GM21390 (cell line): Measurements from ENCODE around the gene HES6.

Experiments used
- ATAC-seq: cut with Tn5 transposase; IDR thresholded peaks from one replicate; pipeline ENCODE4 v1.9.1; 2021; ENCODE audit not compliant: unreplicated experiment

The HES6 gene

DNA sequence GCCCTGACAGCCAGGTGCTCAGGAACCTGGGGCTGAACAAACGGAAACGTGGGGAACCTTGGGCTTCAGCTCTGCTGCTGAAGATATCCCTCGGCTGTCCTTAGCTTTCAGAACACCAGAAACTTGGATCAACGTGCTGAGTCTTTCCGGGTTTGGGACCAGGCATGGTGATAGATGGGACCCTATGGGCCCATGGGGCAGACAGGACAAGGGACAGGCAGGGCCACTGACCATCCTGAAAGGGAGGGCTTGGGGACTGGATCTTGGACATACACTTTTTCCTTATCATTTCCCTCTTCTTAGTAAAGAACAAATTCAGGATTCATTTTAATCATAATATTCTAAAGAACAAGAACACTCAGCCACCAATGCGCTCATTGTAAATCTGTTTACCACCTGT is 16.3 kb upstream of the HES6 start:
- no peak for ATAC-seq

DNA sequence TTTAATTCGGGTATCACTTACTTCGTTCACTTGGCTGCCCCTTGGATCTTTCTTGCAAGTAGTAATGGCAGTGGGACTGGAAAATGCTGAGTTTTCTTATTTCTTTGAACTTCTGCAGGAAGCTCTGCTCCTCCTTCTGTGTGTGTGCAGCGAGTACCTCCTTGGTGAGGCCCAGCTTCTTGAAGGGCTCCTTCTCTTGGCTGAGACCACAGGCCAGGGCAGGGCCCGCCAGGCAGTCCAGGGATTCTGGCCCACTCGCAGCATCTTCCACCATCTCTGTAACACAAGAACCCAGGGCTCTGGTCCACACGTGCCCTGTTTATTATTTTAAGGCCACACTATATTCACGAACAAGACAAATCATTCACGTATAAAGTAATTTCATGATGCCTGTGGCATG is 15.8 kb upstream of the HES6 start:
- no peak for ATAC-seq

DNA sequence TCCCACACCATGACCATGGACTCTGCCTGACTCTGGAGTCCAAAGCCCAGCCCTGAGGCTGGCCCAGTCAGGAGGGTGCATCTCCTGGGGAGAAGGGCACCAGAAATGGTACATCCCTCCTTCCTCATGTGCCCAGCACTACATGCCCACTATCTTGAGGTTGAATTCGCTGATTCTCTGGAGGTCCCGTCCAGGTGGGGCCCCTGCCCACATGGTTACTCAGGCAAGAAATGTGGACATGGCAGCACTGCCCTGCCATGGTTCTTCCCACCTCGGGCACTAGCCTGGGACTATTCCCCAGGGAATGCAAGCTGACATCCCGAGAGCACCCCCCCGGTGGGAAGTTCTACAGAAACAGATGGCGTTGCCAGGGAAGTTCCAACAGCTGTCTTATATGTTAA is 15.3 kb upstream of the HES6 start:
- no peak for ATAC-seq

DNA sequence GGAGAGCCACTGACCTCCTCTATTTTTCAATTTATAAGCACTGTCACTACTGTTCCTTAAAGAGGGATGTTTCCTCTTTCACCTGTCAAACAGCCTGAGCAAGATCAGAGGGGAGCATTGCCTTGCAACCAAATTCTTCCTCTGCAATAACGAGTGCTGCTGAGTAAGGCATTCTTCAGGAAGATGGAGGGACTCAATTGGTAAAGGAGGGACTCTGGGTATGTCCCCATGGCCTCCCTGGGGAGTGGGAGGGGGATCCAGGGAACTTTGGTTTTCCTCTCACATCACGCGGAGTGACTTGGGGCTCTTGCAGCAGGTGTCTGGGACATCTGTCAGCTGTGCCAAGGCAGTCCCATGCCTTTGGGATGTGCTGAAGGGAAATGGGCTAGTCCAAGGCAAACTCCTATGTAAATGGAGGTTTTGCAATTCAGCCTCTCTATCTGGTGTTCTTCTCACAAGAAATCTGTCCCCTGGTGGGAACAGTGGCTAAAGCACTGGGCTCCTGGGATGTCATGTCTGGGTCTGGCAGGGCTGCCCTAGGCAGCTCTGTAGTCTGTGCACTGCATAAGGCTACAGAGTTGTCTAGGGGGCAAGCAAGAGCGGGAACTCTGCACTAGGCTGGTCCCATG is 14.4 kb upstream of the HES6 start:
- no peak for ATAC-seq

DNA sequence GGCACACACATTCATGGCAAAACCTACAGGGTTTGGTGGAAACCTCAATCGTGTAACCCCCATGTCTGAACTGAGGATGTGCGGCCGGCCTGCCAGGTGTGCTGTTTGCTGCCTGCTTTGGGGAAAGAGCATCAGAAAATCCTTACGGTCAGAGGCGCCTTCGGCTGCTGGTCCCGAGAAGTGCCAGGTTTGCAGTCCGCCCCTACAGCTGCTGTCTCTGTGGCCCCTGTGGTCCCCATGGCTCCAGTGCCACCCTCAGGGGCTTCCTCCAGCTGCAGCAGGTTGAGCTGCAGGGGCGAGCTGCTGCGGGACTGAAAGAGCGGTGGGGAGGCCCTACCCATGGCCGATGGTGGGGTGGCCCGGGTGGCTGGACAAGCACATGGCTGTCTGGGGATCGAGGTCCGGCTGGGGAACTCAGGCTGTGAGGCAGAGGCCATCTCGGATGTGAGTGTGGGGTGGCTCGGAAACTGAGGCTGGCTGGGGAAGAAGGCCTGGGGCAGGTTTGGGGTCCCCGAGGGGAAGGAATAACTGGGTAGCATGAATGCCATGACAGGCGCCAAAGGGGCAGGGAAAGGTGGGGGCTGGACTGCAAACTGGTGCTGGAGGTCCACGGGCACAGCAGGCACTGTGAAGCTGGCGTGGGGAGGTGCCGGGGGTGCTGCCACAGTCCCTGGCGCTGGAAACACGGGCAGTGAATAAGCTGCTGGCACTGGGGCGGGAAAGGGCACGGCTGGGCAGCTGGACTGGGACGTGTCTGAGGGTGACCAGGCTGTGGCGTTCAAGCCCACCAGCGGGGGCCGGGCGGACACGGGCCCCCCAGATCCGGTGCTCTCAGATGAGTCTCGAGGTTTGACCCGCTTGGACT is 13.2 kb upstream of the HES6 start:
- ATAC-seq, result no peak

DNA sequence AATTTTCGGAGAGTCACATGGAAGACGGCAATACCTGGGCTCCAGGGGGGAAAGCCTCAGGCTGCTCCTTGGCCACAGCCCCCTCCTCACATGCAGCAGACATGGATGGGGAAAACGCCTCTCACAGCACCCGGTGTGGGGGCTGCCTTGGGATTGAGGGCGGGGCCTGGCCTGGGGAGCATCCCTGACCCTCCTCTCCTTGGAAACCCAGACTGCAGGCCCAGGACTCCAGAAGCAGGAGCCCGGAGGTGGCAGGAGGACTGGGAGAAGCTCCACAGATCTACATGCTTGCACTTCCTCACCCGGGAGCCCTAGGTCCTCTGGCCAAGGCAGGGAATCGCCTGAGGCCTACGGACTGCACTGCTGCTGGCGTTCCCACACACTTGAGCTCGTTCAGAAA is 12.1 kb upstream of the HES6 start:
- no peak for ATAC-seq

DNA sequence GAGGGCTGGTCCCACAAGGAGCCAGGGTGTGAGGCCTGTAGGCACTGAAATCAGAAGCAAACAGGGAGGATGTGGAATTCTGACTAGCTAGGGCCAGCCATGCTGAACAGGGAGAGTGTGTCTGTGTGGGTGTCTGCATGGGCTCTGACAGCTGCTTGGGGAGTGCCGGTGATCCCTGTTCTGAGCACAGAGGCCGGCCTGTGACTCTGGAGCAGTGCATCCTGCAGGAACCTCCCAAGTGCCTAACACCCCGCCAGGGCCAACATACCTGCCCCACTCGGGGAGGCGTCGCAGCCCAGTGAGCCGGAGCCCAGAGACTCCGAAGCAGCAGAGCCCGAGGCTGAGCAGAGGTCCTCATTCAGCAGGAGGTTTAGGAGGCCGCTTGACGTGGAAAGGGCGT is 11.5 kb upstream of the HES6 start:
- ATAC-seq, result no peak

DNA sequence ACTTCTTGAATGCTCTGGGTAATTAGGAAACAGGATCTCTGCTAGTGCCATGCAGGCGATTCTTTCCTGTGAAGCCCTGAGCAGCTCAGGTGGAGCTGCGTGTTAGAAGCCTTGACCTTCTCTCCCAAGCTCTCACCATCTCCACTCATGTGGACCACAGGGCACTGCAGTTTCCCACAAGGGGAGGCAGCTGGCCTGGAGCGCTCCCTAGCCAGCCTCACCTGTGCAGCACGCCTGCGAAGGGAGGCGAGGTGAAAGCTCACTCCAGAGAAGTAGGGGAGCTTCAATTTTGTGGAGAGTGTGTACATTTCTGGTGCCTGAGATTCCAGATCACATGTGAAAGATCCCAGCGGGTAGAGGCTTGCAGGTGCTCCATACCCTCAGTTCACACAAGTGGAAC is 11.1 kb upstream of the HES6 start:
- ATAC-seq, result no peak

DNA sequence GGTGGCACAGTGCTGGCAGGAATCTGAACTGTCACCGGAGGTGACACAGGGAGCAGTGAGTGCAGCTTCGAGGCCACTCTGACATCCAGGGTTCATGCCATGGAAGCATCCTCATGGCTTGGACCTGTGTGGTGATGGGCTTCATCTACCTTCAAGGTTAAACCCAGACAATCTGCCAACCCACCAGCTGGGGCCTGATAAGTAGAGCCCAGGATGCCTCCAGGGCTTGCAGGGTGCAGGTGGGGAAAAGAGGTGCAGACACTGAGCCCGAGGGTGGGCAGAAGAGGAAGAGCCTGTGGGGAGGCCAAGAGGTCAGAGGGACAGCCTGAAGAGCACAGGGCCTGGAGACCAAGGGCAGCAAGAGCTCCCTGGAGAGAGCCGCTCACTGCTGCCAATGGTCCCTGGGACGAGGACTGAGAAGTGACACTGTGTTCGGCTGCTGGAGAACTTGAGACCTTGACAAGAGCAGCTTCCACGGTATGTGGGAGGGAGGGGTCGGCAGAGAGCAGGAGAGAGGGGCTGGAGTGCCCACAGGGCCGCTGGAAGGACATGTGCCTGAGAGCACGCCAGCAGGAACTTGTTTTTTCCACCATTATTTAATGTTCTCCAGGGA is 8.1 kb upstream of the HES6 start:
- ATAC-seq, result no peak

DNA sequence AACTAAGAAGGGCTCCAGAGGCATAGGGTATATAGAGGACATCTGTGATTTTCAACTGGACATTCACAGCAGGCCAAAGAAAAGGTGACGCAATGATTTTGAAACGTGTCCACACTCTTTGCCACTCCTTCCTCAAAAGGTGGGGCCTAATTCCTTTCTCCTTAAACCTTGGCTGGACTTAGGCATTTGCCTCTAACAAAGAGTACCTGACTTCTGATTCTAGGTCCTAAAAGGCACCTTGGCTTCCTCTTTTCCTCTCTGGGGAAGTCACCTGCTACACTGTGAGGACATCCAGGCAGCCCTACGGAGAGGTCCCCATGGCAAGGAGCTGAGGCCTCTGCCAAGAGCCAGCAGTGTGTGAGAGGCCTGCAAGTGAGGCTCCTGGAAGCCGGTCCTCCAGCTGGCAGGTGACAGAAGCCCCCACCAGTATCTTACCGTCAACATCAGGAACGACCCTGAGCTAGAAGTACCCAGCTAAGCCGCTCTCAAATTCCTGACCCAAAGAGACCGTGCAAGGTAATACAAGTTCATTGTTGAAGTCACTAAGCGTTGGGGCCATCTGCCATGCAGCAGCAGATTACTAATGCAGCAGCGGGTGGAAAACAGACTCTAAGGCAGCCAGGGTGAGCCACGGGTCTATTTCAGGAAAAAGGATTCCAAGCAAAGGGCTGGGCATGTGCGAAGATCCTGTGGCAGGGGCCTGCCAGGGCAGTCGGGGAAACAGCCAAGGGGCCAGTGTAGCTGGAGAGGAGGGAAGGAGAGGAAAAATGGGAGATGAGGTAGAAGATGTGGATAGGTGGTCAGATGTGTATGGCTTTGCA is 7.4 kb upstream of the HES6 start:
- ATAC-seq, result no peak

DNA sequence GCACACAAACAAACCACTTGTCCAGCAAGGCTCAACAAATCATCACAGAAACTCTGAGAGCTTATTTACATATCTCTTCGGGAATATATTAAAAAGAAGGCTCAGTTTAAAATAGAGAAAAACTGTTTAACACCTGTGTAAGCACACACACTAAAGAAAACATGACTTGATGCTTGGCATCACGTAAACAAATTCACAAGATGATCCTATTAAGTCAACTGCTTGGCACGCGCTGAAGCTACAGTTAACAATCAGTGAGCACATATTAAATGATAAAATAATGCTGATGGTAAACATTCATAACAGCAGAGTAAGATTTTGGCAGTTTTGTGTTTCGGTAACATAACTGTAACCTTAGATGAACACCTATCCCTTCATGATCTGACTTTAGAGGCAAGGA is 4.3 kb upstream of the HES6 start:
- no peak for ATAC-seq

DNA sequence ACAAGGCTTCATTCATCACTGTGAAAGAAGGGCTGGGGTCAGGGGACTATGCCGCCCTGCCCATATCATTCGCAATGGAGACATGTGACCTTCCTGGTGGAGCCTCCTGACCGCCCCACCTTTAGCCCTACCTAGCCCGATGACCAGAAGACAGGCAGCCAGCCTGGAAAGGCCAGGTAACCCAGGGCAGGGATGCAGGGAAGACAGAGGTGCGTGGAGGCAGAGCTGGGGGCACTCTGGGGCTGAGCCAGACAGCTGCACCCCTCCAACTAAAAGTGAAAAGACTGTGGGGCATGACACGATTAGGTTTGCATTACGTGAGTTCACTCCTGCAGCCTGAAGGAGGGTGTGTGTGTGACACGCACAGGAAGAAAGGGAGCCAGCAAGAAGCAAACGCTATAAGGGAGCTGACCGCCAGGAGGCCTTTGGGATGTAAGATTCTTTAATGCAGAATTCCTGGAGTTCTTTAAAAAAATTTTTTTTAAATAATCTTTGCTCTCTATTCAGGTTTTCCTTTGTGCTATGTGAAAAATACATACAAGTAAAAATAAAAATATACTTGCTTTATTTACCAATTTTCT is 3.7 kb upstream of the HES6 start:
- no peak for ATAC-seq

DNA sequence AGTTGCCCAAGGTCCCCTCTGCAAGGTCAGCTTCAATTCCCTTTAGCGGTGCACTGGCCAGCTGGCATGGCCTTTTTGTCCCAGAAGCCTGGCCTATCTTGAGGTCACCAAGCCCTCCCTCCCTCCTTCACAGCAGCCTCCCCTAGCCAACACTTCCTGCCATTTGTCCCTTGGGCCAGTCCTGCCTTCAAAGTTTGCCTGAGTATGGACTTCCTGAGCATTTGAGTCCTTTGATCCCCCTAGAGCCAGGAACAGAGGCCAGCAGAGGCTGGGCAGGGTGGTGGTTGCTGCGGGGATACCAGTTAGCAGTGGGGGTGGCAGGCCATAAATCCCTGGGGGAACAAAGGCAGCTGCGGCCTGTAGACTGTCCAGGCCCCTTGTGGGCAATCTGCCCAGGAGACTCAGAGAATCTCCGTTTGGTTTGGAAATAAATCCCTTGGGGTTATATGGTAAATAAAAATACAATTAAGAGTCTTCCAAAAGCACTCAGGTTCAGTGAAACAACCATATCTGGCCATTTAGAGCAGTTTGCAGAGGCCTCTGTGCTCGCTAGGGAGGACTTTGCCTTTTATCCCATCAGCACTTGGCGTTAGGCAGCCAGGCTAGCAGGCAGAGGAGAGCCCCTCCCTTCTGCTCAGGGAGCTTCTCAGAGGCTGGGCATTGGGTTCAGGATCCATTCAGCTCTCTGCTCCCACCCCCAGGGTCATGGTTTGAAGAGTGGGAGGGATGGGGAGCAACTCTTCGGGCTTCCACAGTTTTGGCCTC is 3.1 kb upstream of the HES6 start:
- ATAC-seq, result no peak

DNA sequence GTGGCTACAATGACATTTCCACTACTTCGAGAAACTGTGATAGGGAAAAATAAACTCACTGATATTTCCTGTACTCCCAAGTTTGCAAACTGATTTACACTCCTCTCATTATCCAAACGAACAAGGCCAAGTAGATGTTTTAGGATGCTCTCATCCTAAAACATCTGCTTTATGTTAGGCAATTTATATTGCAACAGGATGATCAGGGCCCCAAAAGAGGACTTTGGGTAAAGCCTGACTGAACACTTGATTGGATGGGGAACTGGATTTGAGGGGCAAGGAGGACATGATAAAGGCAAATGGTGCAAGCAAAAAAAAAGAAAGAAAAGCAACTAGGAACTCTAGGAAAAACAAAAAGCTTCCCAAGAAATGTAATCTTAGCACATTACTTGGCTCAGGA is 2.1 kb upstream of the HES6 start:
- ATAC-seq, result no peak

DNA sequence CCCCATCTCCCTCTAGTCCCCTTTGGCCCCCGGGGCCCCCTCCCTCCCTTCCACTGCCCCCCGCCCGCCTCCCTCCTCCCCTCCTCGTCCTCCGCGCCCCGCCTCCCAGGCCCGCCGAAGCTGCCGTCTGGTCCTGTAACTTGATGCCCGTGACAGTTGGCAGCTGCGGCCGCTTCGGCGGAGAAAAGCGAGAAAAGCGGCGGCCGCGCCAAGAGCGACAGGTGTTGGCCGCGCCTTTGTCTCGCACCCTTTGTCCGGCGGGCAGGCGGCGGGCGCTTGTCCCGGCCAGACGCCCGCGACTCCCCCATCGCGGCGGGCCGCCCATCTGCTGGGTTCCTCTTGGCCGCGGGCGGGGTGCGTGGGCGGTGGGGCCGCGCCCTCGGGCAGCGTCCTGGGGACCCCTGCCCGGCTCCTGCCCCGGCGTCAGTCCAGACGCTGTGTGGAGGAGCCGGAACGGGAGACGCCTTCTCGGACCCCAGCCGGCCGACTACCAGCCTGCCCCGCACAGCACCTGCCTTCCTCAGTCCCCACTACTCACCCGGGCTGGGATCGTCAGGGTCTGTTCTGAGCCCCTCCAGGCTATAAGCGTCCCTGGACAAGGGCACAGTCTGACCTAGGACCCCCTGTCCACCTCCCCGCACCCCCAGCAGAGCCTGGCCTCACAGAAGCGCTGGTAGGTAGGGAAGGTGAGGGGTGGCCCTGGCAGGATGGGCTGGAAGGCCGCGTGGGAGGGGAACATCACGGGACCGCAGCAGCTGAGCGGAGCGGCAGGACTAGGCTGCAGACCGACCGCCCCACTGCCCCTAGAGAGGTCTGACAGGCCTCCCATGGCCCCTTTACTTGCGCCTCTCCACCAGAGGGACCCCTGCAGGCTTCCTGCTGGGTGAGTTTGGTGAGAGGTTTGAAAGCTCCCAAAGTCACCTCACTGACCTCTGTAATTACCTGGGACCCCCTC is 1.2 kb upstream of the HES6 start:
- no peak for ATAC-seq

DNA sequence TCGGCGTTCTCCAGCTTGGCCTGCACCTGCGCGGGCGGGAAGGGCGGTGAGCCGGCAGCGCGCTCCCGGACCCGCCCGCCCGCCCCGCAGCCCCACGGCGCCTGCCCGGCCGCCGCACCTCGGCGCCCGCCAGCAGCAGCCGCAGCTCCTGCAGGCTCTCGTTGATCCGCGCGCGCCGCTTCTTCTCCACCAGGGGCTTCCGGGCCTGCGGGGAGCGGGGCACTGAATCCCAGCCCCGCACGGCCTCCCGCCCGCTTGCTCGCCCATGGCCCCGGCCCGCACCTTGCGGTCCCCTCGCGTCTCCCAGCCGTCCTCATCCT is 335 bp downstream of the HES6 start:
- no peak for ATAC-seq

DNA sequence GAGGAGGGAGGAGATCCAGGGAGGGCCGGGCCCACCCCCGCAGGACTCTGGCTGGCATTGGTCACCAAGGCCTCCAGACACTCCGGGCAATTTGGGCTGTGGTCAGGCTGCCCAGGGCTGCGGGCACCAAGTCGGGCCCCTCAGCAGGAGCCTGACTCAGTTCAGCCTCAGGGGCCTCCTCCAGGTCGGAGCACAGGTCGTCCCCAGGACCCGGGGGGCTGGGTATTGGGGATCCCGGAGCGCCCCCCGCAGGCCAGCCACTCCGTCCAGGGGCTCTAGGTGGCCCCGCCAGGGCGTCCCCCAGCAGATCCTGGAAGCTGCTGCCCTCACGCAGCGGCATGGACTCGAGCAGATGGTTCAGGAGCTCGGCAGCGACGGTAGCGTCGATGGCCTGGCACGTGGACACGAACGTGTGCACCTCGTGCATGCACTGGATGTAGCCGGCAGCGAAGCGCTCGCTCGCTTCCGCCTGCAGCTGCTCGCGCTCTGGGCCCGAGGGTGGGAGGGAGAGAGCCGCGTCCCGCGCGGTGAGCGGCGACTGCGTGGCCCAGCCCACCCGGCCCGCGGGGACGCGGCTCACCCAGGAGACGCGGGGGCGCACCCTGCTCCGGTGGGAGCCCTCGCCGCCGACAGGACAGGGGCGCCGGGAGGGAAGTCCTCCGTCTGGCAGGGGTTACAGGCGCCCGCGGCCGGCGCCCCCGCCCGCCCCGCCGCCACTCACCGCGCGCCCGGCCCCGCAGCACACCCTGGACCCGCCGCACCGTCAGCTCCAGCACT is 884 bp downstream of the HES6 start:
- peak; percentile 9 for ATAC-seq

DNA sequence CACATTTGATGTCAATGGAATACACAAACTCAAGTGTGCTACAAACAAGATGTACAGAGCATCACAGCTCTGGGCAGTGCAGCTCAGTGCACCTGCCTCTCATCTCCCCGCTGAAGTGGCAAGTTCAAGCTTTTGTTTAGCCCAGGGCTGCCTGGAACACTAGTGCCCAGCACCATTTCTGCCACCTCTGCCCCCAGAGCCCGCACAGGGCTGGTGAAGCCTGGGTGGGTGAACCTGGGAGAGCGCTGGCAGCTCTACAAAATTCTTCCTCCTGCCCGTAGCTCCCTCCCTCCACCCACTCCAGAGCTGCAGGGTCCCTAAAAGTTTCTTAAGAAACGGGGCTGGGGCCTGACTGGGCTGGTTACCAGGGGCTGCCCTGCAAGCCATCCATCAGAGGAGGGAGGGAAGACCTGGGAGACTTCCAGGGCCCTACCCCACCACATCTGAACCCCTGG is 1.5 kb downstream of the HES6 start:
- ATAC-seq, result no peak
